Loucy (cell line): Measurements from ENCODE around the gene PPP1R13B.

ENCODE experiments used
- EZH2phosphoT487 ChIP-seq: fragments of 200-600 bp; IDR thresholded peaks from 2 replicates; pipeline ENCODE4 v1.6.1; 2018; ENCODE audit warnings: antibody characterized with exemption, mild to moderate bottlenecking, moderate library complexity, borderline replicate concordance
- TF ChIP-seq, protein P1 (sequence below): fragments of 200-600 bp; sonication (generic); conservative IDR thresholded peaks from 2 replicates; pipeline ENCODE4 v1.5.1; 2014; ENCODE audit warnings: mild to moderate bottlenecking, antibody characterized with exemption, low read length

DNA sequence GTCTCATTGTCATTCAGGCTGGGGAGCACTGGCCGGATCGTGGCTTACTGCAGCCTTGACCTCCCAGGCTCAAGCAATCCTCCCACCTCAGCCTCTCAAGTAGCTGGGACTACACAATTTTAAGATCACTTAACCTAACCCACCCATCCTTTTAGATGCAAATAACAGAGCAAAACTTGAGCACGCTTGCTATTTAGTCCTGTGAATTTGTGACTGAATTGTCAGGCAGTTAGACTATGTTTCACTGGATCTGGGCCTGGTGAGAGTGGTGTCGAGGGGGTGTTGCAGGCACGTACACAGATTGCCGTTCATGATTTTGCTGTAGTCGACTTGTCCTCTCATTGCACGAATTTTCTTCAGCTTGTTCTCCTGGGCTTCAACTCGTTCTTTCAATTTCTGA, 93.6 kb downstream of the PPP1R13B start:
- TF ChIP-seq, protein P1, sequence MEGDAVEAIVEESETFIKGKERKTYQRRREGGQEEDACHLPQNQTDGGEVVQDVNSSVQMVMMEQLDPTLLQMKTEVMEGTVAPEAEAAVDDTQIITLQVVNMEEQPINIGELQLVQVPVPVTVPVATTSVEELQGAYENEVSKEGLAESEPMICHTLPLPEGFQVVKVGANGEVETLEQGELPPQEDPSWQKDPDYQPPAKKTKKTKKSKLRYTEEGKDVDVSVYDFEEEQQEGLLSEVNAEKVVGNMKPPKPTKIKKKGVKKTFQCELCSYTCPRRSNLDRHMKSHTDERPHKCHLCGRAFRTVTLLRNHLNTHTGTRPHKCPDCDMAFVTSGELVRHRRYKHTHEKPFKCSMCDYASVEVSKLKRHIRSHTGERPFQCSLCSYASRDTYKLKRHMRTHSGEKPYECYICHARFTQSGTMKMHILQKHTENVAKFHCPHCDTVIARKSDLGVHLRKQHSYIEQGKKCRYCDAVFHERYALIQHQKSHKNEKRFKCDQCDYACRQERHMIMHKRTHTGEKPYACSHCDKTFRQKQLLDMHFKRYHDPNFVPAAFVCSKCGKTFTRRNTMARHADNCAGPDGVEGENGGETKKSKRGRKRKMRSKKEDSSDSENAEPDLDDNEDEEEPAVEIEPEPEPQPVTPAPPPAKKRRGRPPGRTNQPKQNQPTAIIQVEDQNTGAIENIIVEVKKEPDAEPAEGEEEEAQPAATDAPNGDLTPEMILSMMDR = no peak
- no peak for TF ChIP-seq EZH2phosphoT487
